ENCODE measurements around the gene DNM2.
"Not testable (repeated sequence)": the region's sequence is repeated elsewhere in the genome, so short reads cannot be mapped to it uniquely, and the experiment has no call there.

GRCh38 chr19:10837649-10838048 lies 119.8 kb downstream of the DNM2 start:
- TF ChIP-seq POLR2AphosphoS5 (IDR thresholded peaks at IDR 0.05; ENCODE audit: borderline replicate concordance, low read depth, low read length); EZH2 (IDR thresholded peaks at IDR 0.05): not testable (repeated sequence)
